Cardiac muscle cell (in vitro differentiated cells and primary cell): ENCODE results near the gene OBSL1. TPM values are rescaled to one million over a fixed set of nuclear protein-coding genes. Genes with fewer than 3 reads are reported as not detected.

Experiments
- DNase-seq, 2 donors: peaks; one replicate each; pipeline versions ENCODE4 v3.0.0 to v3.0.0-alpha.2; 2010 to 2017; ENCODE audit warnings: low read depth in 1 of 2, low spot score in 1 of 2
- H3K27ac ChIP-seq: fragments of 200-600 bp; sonication (generic); 2 replicates; pipeline ENCODE4 v1.5.1; 2016
- H3K27me3 ChIP-seq: fragments of 200-600 bp; sonication (generic); 2 replicates; pipeline ENCODE4 v1.6.0; 2016; ENCODE audit warnings: control low read depth
- H3K36me3 ChIP-seq: fragments of 200-600 bp; sonication (generic); 2 replicates; pipeline ENCODE4 v1.5.1; 2016; ENCODE audit warnings: control low read depth
- H3K4me1 ChIP-seq: fragments of 200-600 bp; sonication (generic); 2 replicates; pipeline ENCODE4 v1.8.1; 2017; ENCODE audit warnings: low read depth, mild to moderate bottlenecking, mixed run types
- H3K4me3 ChIP-seq: fragments of 200-600 bp; sonication (generic); 2 replicates; pipeline ENCODE4 v1.5.1; 2016; ENCODE audit warnings: mild to moderate bottlenecking
- H3K9me3 ChIP-seq: fragments of 200-600 bp; sonication (generic); 2 replicates; pipeline ENCODE4 v1.5.1; 2017; ENCODE audit warnings: low read depth, mild to moderate bottlenecking, control low read depth
- CTCF ChIP-seq: IDR thresholded peaks from 2 replicates; pipeline ENCODE4 v1.5.1; 2012; ENCODE audit warnings: low read depth, mild to moderate bottlenecking, low read length
- polyA plus RNA-seq: library from polyadenylated mRNA; unstranded; fragments of >200 nt; fragmentation: Nextera tagmentation; extraction: Ambion mirVana; gene quantifications from 2 replicates; pipeline ENCODE4 v1.2.1, GENCODE V29; 2016
- total RNA-seq: library from RNA; depleted of rRNA; stranded (reverse); fragments of >200 nt; gene quantifications from 2 replicates; pipeline ENCODE4 v1.2.3, GENCODE V29; 2016

The OBSL1 gene
- total and polyA plus RNA-seq, 2 experiments from 2014 or later, result 276 to 746 TPM

GRCh38 chr2:219569041-219569440 is 2.3 kb downstream of the OBSL1 start:
- Histone ChIP-seq H3K4me3 (no peak overlapping the region), H3K36me3 (peaks cover 41% of the 10 kb centered on the region), H3K27ac (no peak overlapping the region), H3K4me1 (peaks cover 25% of the 10 kb centered on the region), H3K9me3 (no peaks in the 10 kb centered on the region), H3K27me3 (no peaks in the 10 kb centered on the region)
- no peak for TF ChIP-seq CTCF
- no peak for DNase-seq

GRCh38 chr2:219567791-219568361 is 3.5 kb downstream of the OBSL1 start:
- H3K36me3 ChIP-seq, result peaks cover 52% of the 10 kb centered on the region
- H3K9me3 ChIP-seq, result no peaks in the 10 kb centered on the region
- H3K4me3 ChIP-seq, result no peak overlapping the region
- no peak for DNase-seq
- H3K27ac ChIP-seq, result no peak overlapping the region
- no peak for TF ChIP-seq CTCF
- no peaks in the 10 kb centered on the region for H3K27me3 ChIP-seq
- peaks cover 22% of the 10 kb centered on the region for H3K4me1 ChIP-seq

GRCh38 chr2:219567131-219567530 is 4.2 kb downstream of the OBSL1 start:
- H3K27me3 ChIP-seq, result no peaks in the 10 kb centered on the region
- no peak for DNase-seq
- H3K4me1 ChIP-seq, result peaks cover 16% of the 10 kb centered on the region
- H3K4me3 ChIP-seq, result no peak overlapping the region
- H3K27ac ChIP-seq, result no peak overlapping the region
- no peak for TF ChIP-seq CTCF
- H3K9me3 ChIP-seq, result no peaks in the 10 kb centered on the region
- H3K36me3 ChIP-seq, result peaks cover 56% of the 10 kb centered on the region

GRCh38 chr2:219566640-219567039 is 4.7 kb downstream of the OBSL1 start:
- peaks cover 18% of the 10 kb centered on the region for H3K4me1 ChIP-seq
- H3K4me3 ChIP-seq, result no peak overlapping the region
- H3K9me3 ChIP-seq, result no peaks in the 10 kb centered on the region
- H3K27me3 ChIP-seq, result no peaks in the 10 kb centered on the region
- no peak overlapping the region for H3K27ac ChIP-seq
- DNase-seq, result no peak
- no peak for TF ChIP-seq CTCF
- peaks cover 57% of the 10 kb centered on the region for H3K36me3 ChIP-seq

GRCh38 chr2:219565130-219566080 is 5.9 kb downstream of the OBSL1 start:
- H3K27ac ChIP-seq, result no peak overlapping the region
- no peak for DNase-seq
- no peaks in the 10 kb centered on the region for H3K9me3 ChIP-seq

More at GRCh38 chr2:219565130-219566080, 5.9 kb downstream of the OBSL1 start:
- Histone ChIP-seq H3K4me3 (no peak overlapping the region), H3K36me3 (peaks cover 59% of the 10 kb centered on the region), H3K27me3 (no peaks in the 10 kb centered on the region), H3K4me1 (peaks cover 19% of the 10 kb centered on the region)
- TF ChIP-seq CTCF, result no peak
